NCI-H1092 (cell line): ENCODE measurements around the gene C1orf198.

Source experiments
- DNase-seq: peaks from one replicate; lab custom pipeline; 2025; lab: John Stamatoyannopoulos, UW

The C1orf198 gene

GRCh38 chr1:230833511-230833910, 34.8 kb downstream of the C1orf198 start:
- DNase-seq: no peak

DNA sequence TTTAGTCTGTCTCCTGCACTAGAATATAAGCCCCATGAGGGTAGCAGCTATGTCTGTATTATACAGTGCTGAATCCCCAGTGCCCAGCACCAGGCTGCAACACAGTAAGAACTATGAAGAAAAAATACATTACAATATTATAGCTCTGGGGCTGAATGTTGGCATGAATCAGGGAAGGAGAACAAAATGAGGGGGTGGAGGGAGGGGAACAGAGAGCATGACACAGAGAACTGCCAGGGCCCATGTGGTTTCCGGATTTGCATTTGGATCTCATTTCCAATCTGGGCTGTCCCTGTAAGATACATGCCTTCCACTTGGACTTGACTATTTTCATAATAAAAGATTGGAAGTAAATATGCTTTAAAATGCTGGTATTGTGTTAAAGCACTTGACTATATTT, 35.8 kb downstream of the C1orf198 start:
- no peak for DNase-seq

DNA sequence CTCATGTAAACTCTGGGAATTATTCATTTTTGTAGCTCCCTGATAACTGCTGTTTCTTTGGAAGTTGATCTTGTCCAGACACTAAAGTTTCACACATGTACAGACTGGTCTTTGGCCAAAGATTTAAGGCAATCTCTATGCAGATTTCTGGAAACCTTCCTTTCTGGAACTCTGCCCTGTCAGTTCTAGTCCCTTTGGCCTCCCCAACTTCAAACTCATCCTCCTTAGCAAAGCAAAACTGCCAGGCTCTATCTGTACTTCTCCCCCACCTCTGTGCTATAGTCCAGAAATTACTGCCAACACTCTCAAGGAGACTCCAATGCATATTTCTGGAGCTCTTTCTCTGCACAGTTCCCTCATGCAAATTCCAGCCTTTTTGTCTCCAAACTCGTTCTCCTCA, 36.5 kb downstream of the C1orf198 start:
- no peak for DNase-seq

DNA sequence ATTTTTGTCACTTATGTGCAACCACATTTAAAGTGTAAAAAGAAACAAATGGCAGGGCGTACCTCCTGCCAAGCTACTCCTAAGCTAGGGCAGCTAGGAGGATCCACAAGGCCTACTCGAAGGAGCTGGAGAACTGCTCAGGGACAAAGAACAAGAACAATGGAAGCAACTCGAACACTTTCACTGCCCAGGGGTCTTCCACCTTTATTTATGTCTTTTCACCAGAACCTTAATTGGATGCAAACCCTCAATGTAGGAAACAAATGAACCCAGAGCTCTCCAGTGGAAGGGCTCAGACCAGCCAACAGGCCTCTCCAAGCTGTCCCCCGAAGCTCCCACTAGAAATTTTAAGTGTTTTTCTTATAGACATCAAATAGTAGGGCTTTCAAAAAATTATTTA, 39.9 kb downstream of the C1orf198 start:
- DNase-seq: no peak

DNA sequence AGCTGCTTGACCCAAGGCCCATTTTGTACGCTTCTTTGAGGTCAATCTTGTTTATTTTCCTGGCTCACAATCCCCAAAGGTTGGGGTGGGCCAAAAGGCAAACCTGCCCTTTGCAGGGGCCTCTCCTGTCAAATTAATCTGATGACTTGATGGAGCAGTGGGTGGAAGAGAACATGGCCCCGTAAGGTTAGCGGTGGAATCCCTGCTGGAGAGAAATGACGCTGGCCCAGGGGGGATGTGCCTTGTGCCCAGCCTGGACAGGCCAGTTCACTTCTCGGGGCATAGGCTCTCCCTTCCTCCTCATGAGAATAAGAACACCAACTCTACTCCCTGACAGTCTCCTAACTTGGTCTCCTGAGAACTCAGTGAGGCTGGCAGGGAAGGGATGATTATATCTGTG, 40.5 kb downstream of the C1orf198 start:
- DNase-seq: no peak

DNA sequence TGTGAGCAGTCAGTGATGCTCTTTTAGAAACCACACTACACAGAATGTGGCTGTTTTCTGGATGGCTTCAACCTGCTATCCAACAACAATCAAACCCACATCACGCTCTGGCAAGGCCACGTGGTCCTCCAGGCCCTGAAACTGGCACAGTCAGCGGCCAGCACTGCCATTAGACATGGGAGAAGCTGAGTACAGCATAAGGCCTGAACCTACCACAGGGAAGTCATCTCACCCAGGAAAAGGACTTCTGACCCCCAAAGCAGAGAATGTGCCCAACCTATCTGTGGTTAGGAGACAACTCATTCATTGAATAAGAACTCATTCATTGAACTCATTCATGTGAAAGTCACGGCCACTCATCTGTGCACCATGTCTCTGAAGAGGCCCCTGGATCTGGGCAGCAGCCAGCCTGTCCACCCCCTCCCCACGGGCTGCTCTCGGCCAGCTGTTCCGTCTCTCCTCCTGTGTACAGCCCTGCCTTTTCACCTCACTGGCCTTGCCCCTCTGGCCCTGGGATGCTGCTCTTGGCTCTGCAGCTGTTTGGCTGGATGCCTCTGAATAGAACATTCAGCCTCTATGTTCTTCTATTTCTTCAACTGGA, 41.1 kb downstream of the C1orf198 start:
- no peak for DNase-seq

DNA sequence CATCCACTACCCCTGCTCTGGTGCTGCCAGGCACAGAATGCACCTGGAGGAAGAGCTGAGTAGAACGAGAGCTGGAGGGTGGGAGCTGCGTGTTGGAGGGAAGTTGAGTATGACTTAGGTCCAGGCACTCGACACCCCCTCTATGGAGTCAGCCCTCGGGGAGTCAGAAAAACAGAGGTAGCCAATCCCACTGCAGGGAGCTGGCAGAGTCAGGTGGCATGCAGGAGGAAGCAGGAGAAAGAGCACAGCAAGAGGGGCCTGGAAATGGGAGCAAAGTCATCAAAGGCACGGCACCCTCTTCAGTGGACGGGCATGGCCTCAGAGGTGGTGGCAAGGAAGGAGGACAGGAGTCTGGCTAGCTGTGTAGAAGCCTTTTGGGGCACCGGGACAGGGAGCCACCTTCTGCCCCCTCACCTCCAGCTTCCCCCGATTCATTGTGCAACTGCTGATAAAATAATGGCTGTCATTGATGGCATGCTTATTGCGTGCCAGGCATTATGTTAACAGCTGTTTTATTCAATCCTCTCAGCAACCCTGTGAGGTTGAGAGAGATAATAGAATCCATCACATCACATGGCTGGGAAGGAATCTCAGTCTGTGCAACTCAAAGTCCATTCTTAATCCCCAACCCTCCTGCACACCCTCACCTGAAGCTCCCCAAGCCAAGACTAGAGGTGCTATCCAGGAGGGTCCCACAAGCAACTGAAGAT, 42.0 kb downstream of the C1orf198 start:
- DNase-seq: no peak

- DNase-seq: no peak
Observed at GRCh38 chr1:230825761-230826160, 42.6 kb downstream of the C1orf198 start.

GRCh38 chr1:230824919-230825721, 43.2 kb downstream of the C1orf198 start:
- no peak for DNase-seq

DNA sequence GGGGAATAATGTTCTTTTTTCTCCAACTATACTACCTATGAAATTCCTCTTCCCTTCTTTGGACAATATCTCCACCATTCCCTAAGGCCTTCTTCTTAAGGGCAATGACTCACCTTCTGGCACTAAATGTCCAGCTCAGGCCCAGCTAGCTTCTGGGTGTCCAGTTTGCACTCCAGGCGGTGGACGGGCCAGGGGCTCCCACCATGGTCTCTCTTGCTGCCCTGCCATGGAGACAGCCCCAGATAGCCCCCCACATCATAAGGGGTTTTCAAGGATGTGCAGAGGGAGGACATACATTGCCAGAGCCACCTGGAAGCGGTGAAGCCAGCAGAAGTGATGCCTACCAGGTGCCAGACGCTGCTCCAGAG, 43.8 kb downstream of the C1orf198 start:
- no peak for DNase-seq

DNA sequence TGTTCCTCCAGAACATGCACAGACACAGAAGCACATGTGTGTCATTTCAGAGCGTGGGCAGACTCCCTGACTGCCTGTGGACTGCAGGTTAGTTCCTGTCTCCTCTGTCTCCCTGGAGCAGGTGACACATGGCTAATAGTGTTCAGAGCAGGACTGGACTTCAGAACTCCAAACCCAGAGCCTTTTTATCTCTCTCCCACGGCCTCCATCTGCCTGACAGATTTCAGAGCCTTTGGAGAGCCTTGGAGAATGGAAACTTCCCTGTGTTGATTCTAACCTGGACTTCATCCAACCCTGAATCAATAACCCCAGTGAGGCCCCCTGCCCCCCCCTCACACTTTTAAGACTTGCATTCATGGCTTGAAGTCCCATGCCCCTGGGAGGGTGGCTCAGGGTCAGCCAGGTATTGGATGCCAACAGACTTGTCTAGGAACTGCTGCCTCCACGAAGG, 44.4 kb downstream of the C1orf198 start:
- no peak for DNase-seq

DNA sequence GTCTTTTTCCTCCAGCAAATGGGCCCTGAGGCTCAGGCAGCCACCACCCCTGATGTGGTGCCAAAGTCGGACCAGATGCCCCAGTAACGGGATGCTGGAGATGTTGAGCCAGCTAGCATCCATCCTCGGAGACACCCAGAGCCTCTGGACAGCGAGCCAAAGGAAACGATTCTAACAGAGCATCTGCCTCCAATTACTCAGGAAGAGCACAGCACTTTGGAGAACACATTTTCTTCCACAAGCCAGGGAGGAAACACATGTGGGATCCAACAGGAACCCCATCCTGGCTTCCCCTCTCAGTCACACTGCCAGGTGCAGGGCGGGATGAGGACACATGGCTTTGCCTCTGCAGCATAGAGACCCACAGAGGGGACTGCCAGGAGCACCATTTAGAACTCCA, 44.9 kb downstream of the C1orf198 start:
- no peak for DNase-seq

- DNase-seq: no peak
Observed at GRCh38 chr1:230822092-230822581, 46.2 kb downstream of the C1orf198 start.

DNA sequence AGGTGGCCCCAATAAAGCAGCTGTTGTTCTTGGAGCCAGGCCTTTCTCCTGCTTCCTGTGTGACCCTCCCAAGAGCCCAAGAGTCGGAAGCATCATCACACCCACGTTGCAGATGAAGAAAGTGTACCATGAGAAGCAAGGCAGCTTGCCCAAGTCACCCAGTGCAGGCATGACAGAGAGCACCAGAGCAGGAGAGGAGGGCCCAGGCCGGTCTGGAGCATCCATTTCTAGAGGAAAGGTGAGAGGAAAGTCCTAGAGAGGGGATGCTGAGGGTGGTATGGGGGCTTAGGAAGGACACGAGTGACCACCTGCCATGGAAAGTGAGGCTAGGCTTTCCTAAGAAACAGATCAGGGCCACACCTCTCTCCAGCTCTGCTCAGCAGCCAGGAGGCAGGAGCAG, 47.0 kb downstream of the C1orf198 start:
- DNase-seq: no peak

DNA sequence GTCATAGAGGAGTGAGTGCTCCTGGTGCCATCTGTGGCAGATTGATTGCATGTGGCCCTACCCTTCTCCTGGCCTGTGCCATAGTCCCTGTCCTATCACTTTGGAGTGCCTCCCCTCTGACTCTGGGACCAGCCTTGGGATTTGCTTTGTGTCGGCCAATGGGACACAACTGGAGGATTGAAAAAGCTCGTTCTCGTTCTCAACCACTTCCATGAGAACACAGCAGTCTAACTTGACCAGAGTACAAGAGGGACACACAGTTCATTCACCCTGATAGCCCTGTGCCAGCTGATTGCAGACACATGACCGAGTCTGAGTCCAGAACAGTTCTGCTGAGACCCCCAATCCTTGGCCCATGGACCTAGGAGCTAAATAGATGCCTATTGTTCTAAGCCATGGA, 47.8 kb downstream of the C1orf198 start:
- DNase-seq: no peak

DNA sequence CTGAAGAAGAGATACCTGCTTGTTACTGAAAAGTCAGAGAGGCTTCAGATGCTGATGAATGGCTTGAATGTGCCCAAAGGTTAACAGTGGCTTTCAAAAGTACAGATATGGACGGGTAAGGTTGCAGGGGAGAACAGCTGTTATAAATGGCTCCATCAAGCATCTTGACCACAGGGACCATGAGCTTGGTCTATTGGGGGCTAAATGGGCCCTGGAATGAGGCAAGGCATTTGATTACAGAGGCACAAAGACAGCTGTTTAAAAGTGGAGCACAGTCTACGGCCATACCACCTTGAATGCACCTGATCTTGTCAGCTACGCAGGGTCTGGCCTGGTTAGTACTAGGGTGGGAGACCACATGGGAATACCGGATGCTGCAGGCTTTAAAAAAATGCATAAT, 48.3 kb downstream of the C1orf198 start:
- no peak for DNase-seq

DNA sequence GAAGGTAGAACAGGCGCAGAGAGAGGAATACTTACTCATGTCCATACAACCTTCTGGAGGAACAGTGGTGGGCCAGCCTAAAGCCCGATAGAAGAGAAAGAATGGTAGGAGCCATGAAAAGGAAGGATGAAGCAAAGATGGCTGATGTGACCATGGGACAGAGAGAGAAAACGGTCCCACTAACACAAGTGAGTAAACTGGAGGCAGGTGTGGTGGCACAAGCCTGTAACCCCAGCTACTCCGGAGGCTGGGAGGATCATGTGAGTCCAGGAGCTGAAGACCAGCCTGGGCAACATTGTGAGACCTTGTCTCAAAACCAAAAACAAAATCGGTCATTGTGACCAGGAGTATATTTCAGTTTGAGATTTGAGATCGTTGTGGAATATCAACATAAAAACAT, 49.4 kb downstream of the C1orf198 start:
- DNase-seq: no peak

- DNase-seq: no peak
Observed at GRCh38 chr1:230818367-230818766, 50.0 kb downstream of the C1orf198 start.

DNA sequence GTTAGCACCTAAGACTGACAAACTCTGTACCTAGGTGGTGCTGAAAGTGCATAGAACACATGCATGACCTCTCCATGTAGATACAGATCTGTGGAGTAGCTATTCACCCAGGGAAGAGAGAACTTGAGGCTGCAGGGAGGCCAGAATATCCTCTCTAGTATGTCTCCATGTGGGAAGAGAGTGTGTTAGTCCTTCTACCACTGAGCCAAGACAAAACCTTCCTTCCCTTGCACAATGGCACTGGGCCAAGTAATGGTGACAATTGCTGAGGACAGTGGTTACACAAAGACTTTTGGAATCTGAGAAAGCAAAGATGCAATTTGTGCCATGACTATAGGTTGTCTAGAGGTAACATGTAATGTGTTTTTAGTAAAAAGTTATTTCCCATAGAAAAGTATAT, 52.3 kb downstream of the C1orf198 start:
- DNase-seq: no peak

DNA sequence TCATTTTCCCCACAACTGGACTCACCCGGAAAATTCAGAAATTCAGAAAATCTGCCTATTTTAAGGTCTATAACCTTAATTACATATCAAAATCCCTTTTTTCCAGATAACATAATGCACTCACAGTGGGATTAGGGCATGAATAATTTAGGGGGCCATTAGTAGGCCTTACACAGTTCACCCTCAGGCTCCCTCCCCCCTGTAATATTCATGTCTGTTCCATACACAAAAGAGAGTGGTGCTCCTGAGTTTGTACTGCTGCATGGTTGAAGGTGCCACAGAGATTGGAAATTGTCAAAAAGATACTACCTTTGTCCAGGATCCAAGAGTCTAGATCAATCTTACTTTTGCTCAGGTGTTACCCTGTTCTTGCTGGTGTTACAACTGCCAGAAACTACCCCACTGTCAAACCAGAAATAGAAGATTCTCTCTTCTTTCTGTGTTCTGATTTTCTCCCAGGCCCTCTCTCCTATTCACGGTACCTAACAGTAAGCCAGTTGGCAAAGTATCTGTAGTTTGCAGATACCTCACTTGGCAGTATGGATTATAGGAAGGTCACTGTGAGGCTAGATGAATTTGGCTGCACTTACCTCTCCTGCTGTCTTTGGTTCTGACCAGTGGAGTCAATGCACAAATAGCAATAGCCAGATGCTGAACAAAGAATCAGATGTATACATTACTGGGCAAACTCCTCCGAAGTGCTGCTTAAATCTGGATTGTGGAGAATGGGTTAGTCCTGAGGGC, 53.2 kb downstream of the C1orf198 start:
- no peak for DNase-seq

DNA sequence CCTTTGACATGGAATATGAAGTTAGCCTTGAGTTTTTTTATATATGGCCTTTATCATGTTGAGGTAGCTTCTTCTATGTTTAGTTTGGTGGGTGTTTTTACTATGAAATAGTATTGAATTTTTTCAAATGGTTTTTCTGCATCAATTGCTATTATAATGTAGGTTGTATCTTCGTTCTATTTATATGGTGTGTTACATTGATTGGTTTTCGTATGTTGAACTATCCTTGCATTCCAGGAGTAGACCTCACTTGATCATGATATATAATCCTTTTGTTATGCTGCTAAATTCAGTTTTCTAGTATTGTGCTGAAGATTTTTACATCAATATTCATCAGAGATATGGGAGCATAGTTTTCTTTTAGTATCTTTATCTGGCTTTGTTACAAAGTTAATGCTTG, 55.8 kb downstream of the C1orf198 start:
- no peak for DNase-seq

- no peak for DNase-seq
Observed at GRCh38 chr1:230809256-230809990, 58.9 kb downstream of the C1orf198 start.
